Chondrocyte (in vitro differentiated cells): ENCODE data around the gene ADGRL4. TPM values are rescaled to one million over a fixed set of nuclear protein-coding genes. Genes with fewer than 3 reads are reported as not detected.

Experiments
- DNase-seq: peaks from one replicate; pipeline ENCODE4 v3.0.0; 2021; ENCODE audit warnings: mixed read lengths, low spot score
- H3K27ac Mint-ChIP-seq: one replicate; pipeline ENCODE4 v1.8.0; 2021; ENCODE audit warnings: mild to moderate bottlenecking, moderate library complexity, mixed read lengths; ENCODE audit not compliant: unreplicated experiment
- H3K27me3 Mint-ChIP-seq: 2 replicates; pipeline ENCODE4 v1.8.0; 2021; ENCODE audit warnings: low read depth, mixed read lengths
- H3K36me3 Mint-ChIP-seq: 2 replicates; pipeline ENCODE4 v1.8.0; 2021; ENCODE audit warnings: low read depth, mixed read lengths
- H3K4me1 Mint-ChIP-seq: 2 replicates; pipeline ENCODE4 v1.8.0; 2021; ENCODE audit warnings: low read depth, mild to moderate bottlenecking, mixed read lengths
- H3K4me3 Mint-ChIP-seq: one replicate; pipeline ENCODE4 v1.8.0; 2021; ENCODE audit warnings: mild to moderate bottlenecking, moderate library complexity, mixed read lengths; ENCODE audit not compliant: unreplicated experiment
- H3K9me3 Mint-ChIP-seq: 2 replicates; pipeline ENCODE4 v1.8.0; 2021; ENCODE audit warnings: low read depth, mixed read lengths
- long read RNA-seq: library from polyadenylated mRNA; stranded (forward); transcript quantifications from one replicate; pipeline ENCODE4 v2.0.0, GENCODE V29; 2021
- total RNA-seq: library from RNA; stranded (reverse); gene quantifications from 3 replicates; pipeline ENCODE4 v1.2.1, GENCODE V29; 2021
- TF ChIP-seq, protein P1 (sequence below): fragments of 200-600 bp; sonication (generic); IDR thresholded peaks from 2 replicates; pipeline ENCODE4 v1.5.0; 2021; ENCODE audit warnings: antibody characterized with exemption, mild to moderate bottlenecking, moderate library complexity

The ADGRL4 gene
- total RNA-seq: 4.9 to 6.9 TPM (median 5.7 TPM) in 3 replicates
- long read RNA-seq, transcript ADGRL4-201 (15 exons, 3,527 nt): major isoform, 22 of 25 reads
- long read RNA-seq, partial matches to known transcripts: 1 of 25 reads
- long read RNA-seq, other reads (novel, unspliced or antisense): 2 of 25 reads

DNA sequence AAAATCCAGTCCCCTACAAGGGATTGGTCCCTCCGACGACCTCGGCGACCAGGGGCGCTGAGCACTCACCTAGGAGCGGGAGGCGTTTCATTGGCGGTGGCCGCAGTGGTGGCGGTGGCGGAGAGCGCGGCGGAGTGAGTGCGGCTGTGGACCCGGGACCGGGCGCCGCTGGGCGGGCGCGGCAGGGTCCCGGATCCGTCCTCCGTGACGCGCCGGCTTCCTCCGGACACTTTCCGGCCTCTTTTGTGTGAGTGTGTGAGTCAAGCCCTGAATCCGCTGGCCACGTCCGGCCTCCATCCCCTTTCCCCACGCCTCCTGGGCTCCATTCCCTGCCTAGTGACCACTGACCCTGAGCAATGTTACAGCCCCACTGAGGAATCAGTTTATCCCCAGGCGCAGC is at the start of gene ADGRL4:
Gene ADGRL4 (minus strand): TSS at position 167 of the 400 bp plus-strand sequence. CDS start 76 bp downstream, at position 91.
- Mint-ChIP-seq H3K4me1 (peaks cover 13% of the 10 kb centered on the region), H3K27me3 (no peaks in the 10 kb centered on the region), H3K9me3 (no peaks in the 10 kb centered on the region), H3K27ac (peak within 1 kb of the TSS; percentile 63), H3K36me3 (no peaks in the 10 kb centered on the region), H3K4me3 (peak within 1 kb of the TSS; percentile 82)
- DNase-seq: no peak
- TF ChIP-seq, protein P1, sequence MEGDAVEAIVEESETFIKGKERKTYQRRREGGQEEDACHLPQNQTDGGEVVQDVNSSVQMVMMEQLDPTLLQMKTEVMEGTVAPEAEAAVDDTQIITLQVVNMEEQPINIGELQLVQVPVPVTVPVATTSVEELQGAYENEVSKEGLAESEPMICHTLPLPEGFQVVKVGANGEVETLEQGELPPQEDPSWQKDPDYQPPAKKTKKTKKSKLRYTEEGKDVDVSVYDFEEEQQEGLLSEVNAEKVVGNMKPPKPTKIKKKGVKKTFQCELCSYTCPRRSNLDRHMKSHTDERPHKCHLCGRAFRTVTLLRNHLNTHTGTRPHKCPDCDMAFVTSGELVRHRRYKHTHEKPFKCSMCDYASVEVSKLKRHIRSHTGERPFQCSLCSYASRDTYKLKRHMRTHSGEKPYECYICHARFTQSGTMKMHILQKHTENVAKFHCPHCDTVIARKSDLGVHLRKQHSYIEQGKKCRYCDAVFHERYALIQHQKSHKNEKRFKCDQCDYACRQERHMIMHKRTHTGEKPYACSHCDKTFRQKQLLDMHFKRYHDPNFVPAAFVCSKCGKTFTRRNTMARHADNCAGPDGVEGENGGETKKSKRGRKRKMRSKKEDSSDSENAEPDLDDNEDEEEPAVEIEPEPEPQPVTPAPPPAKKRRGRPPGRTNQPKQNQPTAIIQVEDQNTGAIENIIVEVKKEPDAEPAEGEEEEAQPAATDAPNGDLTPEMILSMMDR: no peak

DNA sequence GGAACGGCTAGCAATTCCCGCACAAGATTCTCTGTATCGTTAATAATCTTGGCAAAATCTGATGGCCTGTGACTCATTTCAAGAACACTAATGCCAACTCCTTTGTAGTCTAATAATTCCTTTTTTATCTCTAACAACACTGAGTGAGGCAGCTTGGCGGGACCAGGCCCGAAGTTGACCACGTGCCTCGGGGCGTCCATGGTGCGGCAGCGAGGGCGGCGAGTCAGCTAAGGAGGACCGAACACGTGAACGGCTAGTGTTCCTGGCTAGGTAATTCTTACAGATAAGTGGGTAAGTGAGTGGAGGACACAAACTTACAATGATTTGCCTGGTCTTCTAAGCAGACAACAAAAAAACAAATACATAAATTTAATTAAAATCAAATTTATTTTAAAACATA is 49.3 kb upstream of the ADGRL4 start:
- H3K36me3 Mint-ChIP-seq: peaks cover 5% of the 10 kb centered on the region
- TF ChIP-seq, protein P1: no peak
- peaks cover 12% of the 10 kb centered on the region for H3K4me1 Mint-ChIP-seq
- H3K9me3 Mint-ChIP-seq: peaks cover 28% of the 10 kb centered on the region
- no peak for DNase-seq
- no peak overlapping the region for H3K27ac Mint-ChIP-seq
- no peak overlapping the region for H3K4me3 Mint-ChIP-seq
- no peaks in the 10 kb centered on the region for H3K27me3 Mint-ChIP-seq

DNA sequence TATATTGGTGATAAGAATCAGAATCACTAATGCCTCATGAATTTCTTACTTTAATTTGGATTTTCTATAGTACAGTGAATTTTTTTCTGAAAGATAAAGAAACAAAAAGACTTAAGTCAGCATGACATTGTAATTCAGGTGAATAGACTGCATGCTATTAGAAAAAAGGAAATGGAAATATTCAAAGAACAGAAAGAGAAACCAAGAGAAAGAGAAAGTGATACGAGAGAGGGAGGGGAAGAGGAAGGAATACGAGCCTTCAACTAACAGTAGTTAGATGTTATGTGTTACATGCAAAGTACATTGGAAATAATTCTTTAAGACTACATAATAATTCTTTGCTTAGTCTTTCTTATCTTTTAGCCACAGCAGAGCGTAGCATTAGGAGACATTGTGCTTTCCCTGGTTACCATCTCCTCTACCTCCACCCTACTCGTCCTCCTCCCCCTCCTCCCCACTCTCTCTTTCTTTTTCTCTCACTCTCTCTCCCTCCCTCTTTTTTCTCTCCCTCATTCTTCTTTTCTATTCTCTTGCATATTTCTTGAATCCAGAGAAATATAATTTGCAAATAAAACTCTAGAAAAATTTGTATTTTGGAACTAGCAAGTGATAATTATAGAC is 46.4 kb upstream of the ADGRL4 start:
- Mint-ChIP-seq H3K9me3 (peaks cover 5% of the 10 kb centered on the region), H3K4me3 (no peak overlapping the region), H3K27ac (no peak overlapping the region), H3K4me1 (peaks cover 15% of the 10 kb centered on the region), H3K27me3 (no peaks in the 10 kb centered on the region), H3K36me3 (peaks cover 4% of the 10 kb centered on the region)
- DNase-seq: no peak
- TF ChIP-seq, protein P1: no peak

DNA sequence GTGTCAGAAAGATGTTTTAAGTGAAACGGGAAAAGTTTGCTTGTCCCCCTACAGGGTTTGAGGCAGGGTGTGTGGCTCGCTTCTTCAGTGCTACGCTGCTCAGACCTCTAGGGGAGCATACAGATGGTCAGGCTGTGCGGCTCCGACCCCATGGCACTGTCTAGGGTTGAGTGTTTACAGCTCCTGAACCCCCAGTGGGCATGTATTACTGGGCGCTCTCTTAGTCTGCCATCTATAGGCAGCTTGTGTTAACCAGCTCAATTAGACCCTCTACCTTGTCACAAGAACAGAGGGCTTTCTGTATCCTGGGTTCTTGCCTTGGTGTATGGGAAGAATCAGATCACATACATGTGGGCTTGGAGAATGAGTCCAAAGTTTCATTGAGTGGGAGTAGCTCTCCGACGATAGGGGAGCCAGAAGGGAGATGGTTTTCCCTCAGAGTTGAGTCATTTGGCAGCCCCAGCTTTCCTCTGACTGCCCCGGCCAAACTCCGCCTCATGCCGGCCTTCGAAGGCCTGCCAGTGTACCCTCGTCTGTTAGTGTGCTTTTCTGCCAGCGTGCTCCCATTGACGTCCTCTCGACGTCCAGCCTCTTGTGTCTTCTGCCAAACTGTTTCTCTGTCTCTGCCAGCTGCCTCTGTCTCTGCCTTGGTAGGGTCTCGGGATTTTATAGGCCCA is 38.6 kb upstream of the ADGRL4 start:
- Mint-ChIP-seq H3K27ac (no peak overlapping the region), H3K27me3 (no peaks in the 10 kb centered on the region), H3K36me3 (no peaks in the 10 kb centered on the region), H3K9me3 (no peaks in the 10 kb centered on the region), H3K4me1 (peaks cover 33% of the 10 kb centered on the region), H3K4me3 (no peak overlapping the region)
- TF ChIP-seq, protein P1: peak; percentile 29
- DNase-seq: no peak

DNA sequence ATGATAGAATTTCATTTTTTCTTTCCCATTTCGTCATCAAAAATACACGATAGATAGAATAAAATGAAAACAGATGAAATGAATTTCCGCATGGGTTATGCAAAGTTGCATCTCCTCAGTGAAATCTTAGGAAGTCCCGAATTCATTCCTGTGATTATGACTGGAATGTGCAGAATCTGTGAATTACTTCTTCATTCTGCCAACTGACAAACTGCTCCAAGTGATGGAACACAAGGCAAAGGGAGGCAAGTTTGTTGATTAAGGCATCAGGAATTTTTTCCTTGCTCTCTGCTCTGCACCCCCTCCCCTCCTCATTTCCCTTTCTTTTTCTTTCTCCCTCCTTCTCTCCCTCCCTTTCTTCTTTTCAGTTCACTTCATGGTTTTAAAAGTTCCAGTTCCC is 37.0 kb upstream of the ADGRL4 start:
- Mint-ChIP-seq H3K27ac (peak overlapping the region; percentile 70), H3K4me1 (peaks cover 27% of the 10 kb centered on the region), H3K9me3 (no peaks in the 10 kb centered on the region), H3K4me3 (no peak overlapping the region), H3K36me3 (no peaks in the 10 kb centered on the region), H3K27me3 (no peaks in the 10 kb centered on the region)
- TF ChIP-seq, protein P1: no peak
- no peak for DNase-seq
